Activated naive CD4-positive, alpha-beta T cell treated with anti-CD3 and anti-CD28 coated beads, Interleukin-2, amount 50 U/mL, for 24 hours (primary cell): ENCODE data around the gene ETV4.
A peak's percentile ranks its signal among the peaks of the same experiment; 100 is the strongest.

Experiments
- H3K27ac Mint-ChIP-seq: one replicate; pipeline ENCODE4 v1.8.0; 2021; ENCODE audit warnings: mild to moderate bottlenecking, mixed read lengths
- H3K27me3 Mint-ChIP-seq: one replicate; pipeline ENCODE4 v1.8.0; 2021; ENCODE audit warnings: mixed read lengths
- H3K36me3 Mint-ChIP-seq: one replicate; pipeline ENCODE4 v1.8.0; 2021; ENCODE audit warnings: mixed read lengths
- H3K4me1 Mint-ChIP-seq: one replicate; pipeline ENCODE4 v1.8.0; 2021; ENCODE audit warnings: mixed read lengths
- H3K4me3 Mint-ChIP-seq: one replicate; pipeline ENCODE4 v1.8.0; 2021; ENCODE audit warnings: mild to moderate bottlenecking, mixed read lengths
- H3K9me3 Mint-ChIP-seq: one replicate; pipeline ENCODE4 v1.8.0; 2021; ENCODE audit warnings: mixed read lengths

ETV4 gene

GRCh38 chr17:43558805-43559160, 12.6 kb upstream of the ETV4 start:
- Mint-ChIP-seq H3K27me3 (peaks cover 20% of the 10 kb centered on the region), H3K36me3 (peaks cover 1% of the 10 kb centered on the region), H3K4me1 (peaks cover 6% of the 10 kb centered on the region), H3K4me3 (no peak overlapping the region), H3K9me3 (no peaks in the 10 kb centered on the region), H3K27ac (no peak overlapping the region)

- peaks cover 6% of the 10 kb centered on the region for H3K4me1 Mint-ChIP-seq
- H3K36me3 Mint-ChIP-seq, result peaks cover 1% of the 10 kb centered on the region
- no peak overlapping the region for H3K4me3 Mint-ChIP-seq
- no peaks in the 10 kb centered on the region for H3K9me3 Mint-ChIP-seq
- H3K27me3 Mint-ChIP-seq, result peaks cover 13% of the 10 kb centered on the region
- H3K27ac Mint-ChIP-seq, result no peak overlapping the region
Measured at GRCh38 chr17:43556292-43556691, 10.2 kb upstream of the ETV4 start.

GRCh38 chr17:43554857-43555256, 8.7 kb upstream of the ETV4 start:
- Mint-ChIP-seq H3K27me3 (peaks cover 12% of the 10 kb centered on the region), H3K4me1 (peaks cover 4% of the 10 kb centered on the region), H3K4me3 (no peak overlapping the region), H3K9me3 (no peaks in the 10 kb centered on the region), H3K36me3 (peaks cover 1% of the 10 kb centered on the region), H3K27ac (no peak overlapping the region)

GRCh38 chr17:43553573-43553972, 7.4 kb upstream of the ETV4 start:
- H3K4me3 Mint-ChIP-seq, result no peak overlapping the region
- no peak overlapping the region for H3K27ac Mint-ChIP-seq

GRCh38 chr17:43552229-43552837, 6.2 kb upstream of the ETV4 start:
- Mint-ChIP-seq H3K27ac (no peak overlapping the region), H3K4me1 (peaks cover 7% of the 10 kb centered on the region), H3K4me3 (no peak overlapping the region), H3K36me3 (peaks cover 1% of the 10 kb centered on the region), H3K9me3 (no peaks in the 10 kb centered on the region), H3K27me3 (peaks cover 26% of the 10 kb centered on the region)

More at GRCh38 chr17:43553573-43553972, 7.4 kb upstream of the ETV4 start:
- H3K4me1 Mint-ChIP-seq, result no peaks in the 10 kb centered on the region
- no peaks in the 10 kb centered on the region for H3K9me3 Mint-ChIP-seq
- H3K27me3 Mint-ChIP-seq, result peaks cover 20% of the 10 kb centered on the region
- H3K36me3 Mint-ChIP-seq, result peaks cover 1% of the 10 kb centered on the region

GRCh38 chr17:43550754-43551153, 4.6 kb upstream of the ETV4 start:
- Mint-ChIP-seq H3K36me3 (peaks cover 1% of the 10 kb centered on the region), H3K9me3 (no peaks in the 10 kb centered on the region), H3K27ac (no peak overlapping the region), H3K4me1 (peaks cover 17% of the 10 kb centered on the region), H3K27me3 (peaks cover 35% of the 10 kb centered on the region), H3K4me3 (no peak overlapping the region)

- H3K4me1 Mint-ChIP-seq, result peaks cover 23% of the 10 kb centered on the region
Measured at GRCh38 chr17:43549496-43549895, 3.4 kb upstream of the ETV4 start.

GRCh38 chr17:43548689-43549379, 2.7 kb upstream of the ETV4 start:
- H3K27me3 Mint-ChIP-seq, result peaks cover 40% of the 10 kb centered on the region
- no peaks in the 10 kb centered on the region for H3K9me3 Mint-ChIP-seq
- no peaks in the 10 kb centered on the region for H3K36me3 Mint-ChIP-seq
- no peak overlapping the region for H3K4me3 Mint-ChIP-seq
- H3K4me1 Mint-ChIP-seq, result peaks cover 24% of the 10 kb centered on the region
- H3K27ac Mint-ChIP-seq, result no peak overlapping the region

More at GRCh38 chr17:43549496-43549895, 3.4 kb upstream of the ETV4 start:
- H3K9me3 Mint-ChIP-seq, result no peaks in the 10 kb centered on the region
- peaks cover 40% of the 10 kb centered on the region for H3K27me3 Mint-ChIP-seq
- no peaks in the 10 kb centered on the region for H3K36me3 Mint-ChIP-seq
- H3K4me3 Mint-ChIP-seq, result no peak overlapping the region
- H3K27ac Mint-ChIP-seq, result no peak overlapping the region

GRCh38 chr17:43547659-43548256, 1.6 kb upstream of the ETV4 start:
- H3K27me3 Mint-ChIP-seq, result peaks cover 37% of the 10 kb centered on the region
- H3K4me3 Mint-ChIP-seq, result peak overlapping the region; percentile 91
- H3K4me1 Mint-ChIP-seq, result peaks cover 24% of the 10 kb centered on the region
- no peaks in the 10 kb centered on the region for H3K9me3 Mint-ChIP-seq
- H3K36me3 Mint-ChIP-seq, result no peaks in the 10 kb centered on the region
- no peak overlapping the region for H3K27ac Mint-ChIP-seq

GRCh38 chr17:43547189-43547550, 1.0 kb upstream of the ETV4 start:
- no peaks in the 10 kb centered on the region for H3K36me3 Mint-ChIP-seq
- peaks cover 24% of the 10 kb centered on the region for H3K4me1 Mint-ChIP-seq
- peak overlapping the region; percentile 91 for H3K4me3 Mint-ChIP-seq
- H3K27me3 Mint-ChIP-seq, result peaks cover 36% of the 10 kb centered on the region
- no peaks in the 10 kb centered on the region for H3K9me3 Mint-ChIP-seq
- H3K27ac Mint-ChIP-seq, result peak overlapping the region; percentile 35

GRCh38 chr17:43545383-43545632, 832 bp downstream of the ETV4 start:
- H3K9me3 Mint-ChIP-seq, result no peaks in the 10 kb centered on the region
- H3K4me1 Mint-ChIP-seq, result peaks cover 24% of the 10 kb centered on the region
- no peak overlapping the region for H3K27ac Mint-ChIP-seq
- H3K36me3 Mint-ChIP-seq, result no peaks in the 10 kb centered on the region
- H3K27me3 Mint-ChIP-seq, result peaks cover 32% of the 10 kb centered on the region
- H3K4me3 Mint-ChIP-seq, result peak overlapping the region; percentile 74

GRCh38 chr17:43543771-43544575, 2.2 kb downstream of the ETV4 start:
- Mint-ChIP-seq H3K4me1 (peaks cover 24% of the 10 kb centered on the region), H3K4me3 (peak overlapping the region; percentile 74), H3K27me3 (peaks cover 26% of the 10 kb centered on the region), H3K27ac (no peak overlapping the region), H3K36me3 (no peaks in the 10 kb centered on the region), H3K9me3 (no peaks in the 10 kb centered on the region)

GRCh38 chr17:43543300-43543699, 2.8 kb downstream of the ETV4 start:
- peaks cover 24% of the 10 kb centered on the region for H3K4me1 Mint-ChIP-seq
- H3K9me3 Mint-ChIP-seq, result no peaks in the 10 kb centered on the region
- peaks cover 25% of the 10 kb centered on the region for H3K27me3 Mint-ChIP-seq
- H3K27ac Mint-ChIP-seq, result no peak overlapping the region
- H3K36me3 Mint-ChIP-seq, result no peaks in the 10 kb centered on the region
- H3K4me3 Mint-ChIP-seq, result no peak overlapping the region

GRCh38 chr17:43542859-43543258, 3.3 kb downstream of the ETV4 start:
- Mint-ChIP-seq H3K27ac (no peak overlapping the region), H3K27me3 (peaks cover 23% of the 10 kb centered on the region), H3K36me3 (no peaks in the 10 kb centered on the region), H3K4me1 (peaks cover 22% of the 10 kb centered on the region), H3K4me3 (no peak overlapping the region), H3K9me3 (no peaks in the 10 kb centered on the region)

- Mint-ChIP-seq H3K27me3 (peaks cover 9% of the 10 kb centered on the region), H3K4me1 (peaks cover 6% of the 10 kb centered on the region), H3K4me3 (no peak overlapping the region), H3K36me3 (no peaks in the 10 kb centered on the region), H3K9me3 (no peaks in the 10 kb centered on the region), H3K27ac (no peak overlapping the region)
Measured at GRCh38 chr17:43540821-43541674, 5.1 kb downstream of the ETV4 start.
